MM.1S (cell line): Measurements from ENCODE around the gene TPK1.

ENCODE experiments used
- DNase-seq: peaks from one replicate; pipeline ENCODE4 v3.0.0-alpha.2; 2015
- H2AFZ ChIP-seq: fragments of 300-600 bp; sonication (generic); 2 replicates; pipeline ENCODE4 v1.6.0; 2016; ENCODE audit warnings: antibody characterized with exemption, low read length
- H3F3A ChIP-seq: fragments of 300-600 bp; sonication (generic); 2 replicates; pipeline ENCODE4 v1.6.1; 2016; ENCODE audit warnings: mild to moderate bottlenecking, antibody characterized with exemption, low read length, moderate library complexity, mixed read lengths; ENCODE audit not compliant: insufficient read depth
- H3K27ac ChIP-seq: fragments of 300-600 bp; sonication (generic); 2 replicates; pipeline ENCODE4 v1.5.1; 2016; ENCODE audit warnings: mild to moderate bottlenecking, low read length
- H3K27me3 ChIP-seq: fragments of 300-600 bp; sonication (generic); replicated peaks from 2 replicates; pipeline ENCODE4 v1.6.0; 2016; ENCODE audit warnings: low read length; ENCODE audit not compliant: insufficient read depth
- H3K36me3 ChIP-seq: fragments of 300-600 bp; sonication (generic); replicated peaks from 2 replicates; pipeline ENCODE4 v1.6.1; 2016; ENCODE audit warnings: mild to moderate bottlenecking, low read length, mixed read lengths; ENCODE audit not compliant: insufficient read depth
- H3K4me1 ChIP-seq: fragments of 300-600 bp; sonication (generic); 2 replicates; pipeline ENCODE4 v1.6.1; 2016; ENCODE audit warnings: low read length, mixed read lengths
- H3K4me2 ChIP-seq: fragments of 300-600 bp; sonication (generic); 2 replicates; pipeline ENCODE4 v1.6.0; 2016; ENCODE audit warnings: low read depth, low read length
- H3K4me3 ChIP-seq: fragments of 300-600 bp; sonication (generic); 2 replicates; pipeline ENCODE4 v1.5.1; 2016; ENCODE audit warnings: low read length, mixed read lengths
- H3K79me2 ChIP-seq: fragments of 300-600 bp; sonication (generic); 2 replicates; pipeline ENCODE4 v1.6.1; 2016; ENCODE audit warnings: mixed run types, low read length, mixed read lengths
- H3K9ac ChIP-seq: fragments of 300-600 bp; sonication (generic); 2 replicates; pipeline ENCODE4 v1.6.1; 2016; ENCODE audit warnings: low read length, mixed read lengths
- H3K9me2 ChIP-seq: fragments of 300-600 bp; sonication (generic); replicated peaks from 2 replicates; pipeline ENCODE4 v1.6.1; 2016; ENCODE audit warnings: mild to moderate bottlenecking, low read length, mixed read lengths; ENCODE audit not compliant: insufficient read depth
- H3K9me3 ChIP-seq: fragments of 300-600 bp; sonication (generic); replicated peaks from 2 replicates; pipeline ENCODE4 v1.6.1; 2016; ENCODE audit warnings: mild to moderate bottlenecking, low read length, mixed read lengths; ENCODE audit not compliant: insufficient read depth
- H4K20me1 ChIP-seq: fragments of 300-600 bp; sonication (generic); 2 replicates; pipeline ENCODE4 v1.6.1; 2016; ENCODE audit warnings: mild to moderate bottlenecking, low read length, moderate library complexity, mixed read lengths; ENCODE audit not compliant: insufficient read depth
- EZH2 ChIP-seq: fragments of 300-600 bp; sonication (generic); optimal IDR thresholded peaks from 2 replicates; pipeline ENCODE3; 2017; ENCODE audit warnings: low read depth, mild to moderate bottlenecking, antibody characterized with exemption, low read length, mixed read lengths
- EZH2phosphoT487 ChIP-seq: fragments of 300-600 bp; sonication (generic); IDR thresholded peaks from 2 replicates; pipeline ENCODE4 v1.6.1; 2018; ENCODE audit warnings: antibody characterized with exemption, low read length
- TF ChIP-seq, protein P1 (sequence below): fragments of 300-600 bp; sonication (generic); IDR thresholded peaks from 2 replicates; pipeline ENCODE4 v1.5.1; 2016; ENCODE audit warnings: antibody characterized with exemption, low read length, mixed read lengths

Gene TPK1

GRCh38 chr7:144670218-144670617, 165.6 kb downstream of the TPK1 start:
- H3K4me1 ChIP-seq: no peaks in the 10 kb centered on the region
- no peaks in the 10 kb centered on the region for H4K20me1 ChIP-seq
- no peak overlapping the region for H3K9ac ChIP-seq
- H3K9me3 ChIP-seq: no peaks in the 10 kb centered on the region
- H3K27me3 ChIP-seq: no peaks in the 10 kb centered on the region
- DNase-seq: peak; percentile 81
- H3K4me3 ChIP-seq: no peak overlapping the region
- H3K36me3 ChIP-seq: no peaks in the 10 kb centered on the region
- no peak overlapping the region for H3K27ac ChIP-seq
- H2AFZ ChIP-seq: no peak overlapping the region
- TF ChIP-seq EZH2phosphoT487: no peak
- TF ChIP-seq, protein P1, sequence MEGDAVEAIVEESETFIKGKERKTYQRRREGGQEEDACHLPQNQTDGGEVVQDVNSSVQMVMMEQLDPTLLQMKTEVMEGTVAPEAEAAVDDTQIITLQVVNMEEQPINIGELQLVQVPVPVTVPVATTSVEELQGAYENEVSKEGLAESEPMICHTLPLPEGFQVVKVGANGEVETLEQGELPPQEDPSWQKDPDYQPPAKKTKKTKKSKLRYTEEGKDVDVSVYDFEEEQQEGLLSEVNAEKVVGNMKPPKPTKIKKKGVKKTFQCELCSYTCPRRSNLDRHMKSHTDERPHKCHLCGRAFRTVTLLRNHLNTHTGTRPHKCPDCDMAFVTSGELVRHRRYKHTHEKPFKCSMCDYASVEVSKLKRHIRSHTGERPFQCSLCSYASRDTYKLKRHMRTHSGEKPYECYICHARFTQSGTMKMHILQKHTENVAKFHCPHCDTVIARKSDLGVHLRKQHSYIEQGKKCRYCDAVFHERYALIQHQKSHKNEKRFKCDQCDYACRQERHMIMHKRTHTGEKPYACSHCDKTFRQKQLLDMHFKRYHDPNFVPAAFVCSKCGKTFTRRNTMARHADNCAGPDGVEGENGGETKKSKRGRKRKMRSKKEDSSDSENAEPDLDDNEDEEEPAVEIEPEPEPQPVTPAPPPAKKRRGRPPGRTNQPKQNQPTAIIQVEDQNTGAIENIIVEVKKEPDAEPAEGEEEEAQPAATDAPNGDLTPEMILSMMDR: peak; percentile 50
- H3K4me2 ChIP-seq: no peak overlapping the region
- H3K9me2 ChIP-seq: no peaks in the 10 kb centered on the region
- no peaks in the 10 kb centered on the region for H3K79me2 ChIP-seq
- H3F3A ChIP-seq: no peaks in the 10 kb centered on the region

DNA sequence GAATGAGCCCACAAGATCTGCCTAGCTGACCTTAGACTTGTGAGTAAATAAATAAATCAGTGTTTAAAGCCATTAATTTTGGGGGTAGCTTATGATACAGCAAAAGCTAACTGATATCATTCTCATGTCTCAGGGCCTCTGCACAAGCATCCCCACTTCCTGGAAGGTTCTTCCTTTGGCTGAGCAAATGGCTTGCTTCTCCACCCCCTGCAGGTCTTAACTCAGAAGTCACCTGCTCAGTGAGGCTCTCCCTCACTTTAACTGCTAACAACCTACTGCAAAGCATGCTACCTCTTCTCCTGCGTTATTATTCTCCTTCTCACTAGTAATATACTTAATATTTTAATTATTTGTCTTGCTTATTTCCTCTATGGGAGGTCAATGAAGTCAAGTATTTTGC, 167.3 kb downstream of the TPK1 start:
- Histone ChIP-seq H3K79me2 (no peaks in the 10 kb centered on the region), H3K4me2 (no peak overlapping the region), H3K4me3 (no peak overlapping the region), H3K9ac (no peak overlapping the region), H2AFZ (no peak overlapping the region), H3F3A (no peaks in the 10 kb centered on the region), H3K9me3 (no peaks in the 10 kb centered on the region), H3K27me3 (no peaks in the 10 kb centered on the region), H3K27ac (no peak overlapping the region), H4K20me1 (no peaks in the 10 kb centered on the region), H3K36me3 (no peaks in the 10 kb centered on the region), H3K4me1 (no peaks in the 10 kb centered on the region), H3K9me2 (no peaks in the 10 kb centered on the region)
- no peak for DNase-seq
- TF ChIP-seq EZH2 (no peak), EZH2phosphoT487 (no peak)
- TF ChIP-seq, protein P1: no peak

DNA sequence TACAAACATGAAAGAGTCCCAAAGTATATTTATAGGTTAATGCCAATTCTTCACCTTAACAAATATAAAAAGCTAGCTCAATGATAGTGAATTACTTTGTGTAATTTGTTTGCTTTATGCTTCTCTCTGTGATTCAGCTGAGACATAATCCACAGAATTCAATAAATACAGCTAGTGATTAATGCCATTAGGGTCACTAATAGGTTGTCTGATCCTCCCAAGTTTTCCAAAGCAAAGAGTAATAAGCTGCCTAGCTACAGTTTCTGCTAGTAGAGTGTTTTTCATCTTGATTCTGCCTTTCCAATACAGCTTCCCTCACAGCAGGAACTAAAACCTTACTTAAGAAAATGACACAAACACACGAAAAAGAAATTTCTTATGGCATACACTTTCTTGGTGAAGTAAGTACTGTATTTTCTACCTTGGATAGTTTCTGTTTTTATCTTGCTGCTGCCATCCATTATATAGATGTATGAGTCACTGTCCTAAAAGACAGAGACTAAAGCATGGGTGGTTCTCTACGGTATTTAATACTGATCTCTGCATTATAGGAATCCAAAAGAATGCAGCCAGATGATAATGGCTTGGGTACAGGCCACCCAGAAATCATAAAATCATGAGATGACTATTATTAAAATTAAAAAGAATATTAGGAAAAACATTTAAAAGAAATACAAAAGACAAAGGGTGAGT, 170.0 kb downstream of the TPK1 start:
- Histone ChIP-seq H3K4me3 (no peak overlapping the region), H2AFZ (no peak overlapping the region), H3K9me3 (no peaks in the 10 kb centered on the region), H3K4me1 (no peaks in the 10 kb centered on the region), H3K4me2 (no peak overlapping the region), H4K20me1 (no peaks in the 10 kb centered on the region), H3K27ac (no peak overlapping the region), H3K9ac (no peak overlapping the region), H3K27me3 (no peaks in the 10 kb centered on the region), H3K79me2 (no peaks in the 10 kb centered on the region), H3K9me2 (no peaks in the 10 kb centered on the region), H3K36me3 (no peaks in the 10 kb centered on the region), H3F3A (no peaks in the 10 kb centered on the region)
- TF ChIP-seq EZH2 (no peak), EZH2phosphoT487 (no peak)
- TF ChIP-seq, protein P1: no peak
- no peak for DNase-seq
